Stimulated activated naive CD8-positive, alpha-beta T cell treated with anti-CD3 and anti-CD28 coated beads, Interleukin-15, amount 100 ng/mL, for 72 hours (primary cell): ENCODE results near the gene ACYP2.

Experiments used
- ATAC-seq: fragments of 150-1000 bp; cut with Tn5 transposase; 2 replicates; pipeline ENCODE4 v1.10.0; 2021; ENCODE audit warnings: mild to moderate bottlenecking, moderate library complexity
- DNase-seq, 2 donors: peaks; one replicate each; pipeline ENCODE4 v3.0.0; 2021 to 2022
- H3K27ac Mint-ChIP-seq, 2 donors: one replicate each; pipeline ENCODE4 v1.8.0; 2022; ENCODE audit warnings: mild to moderate bottlenecking in 2 of 2, mixed read lengths in 2 of 2, moderate library complexity in 2 of 2
- H3K27me3 Mint-ChIP-seq: one replicate; pipeline ENCODE4 v1.8.0; 2022; ENCODE audit warnings: mixed read lengths
- H3K4me1 Mint-ChIP-seq: one replicate; pipeline ENCODE4 v1.8.0; 2022; ENCODE audit warnings: mild to moderate bottlenecking, mixed read lengths
- H3K4me3 Mint-ChIP-seq, 2 donors: one replicate each; pipeline ENCODE4 v1.8.0; 2022; ENCODE audit warnings: mild to moderate bottlenecking in 2 of 2, mixed read lengths in 2 of 2, moderate library complexity in 1 of 2
- H3K9me3 Mint-ChIP-seq, 2 donors: one replicate each; pipeline ENCODE4 v1.8.0; 2022; ENCODE audit warnings: mixed read lengths in 2 of 2

ACYP2 gene

DNA sequence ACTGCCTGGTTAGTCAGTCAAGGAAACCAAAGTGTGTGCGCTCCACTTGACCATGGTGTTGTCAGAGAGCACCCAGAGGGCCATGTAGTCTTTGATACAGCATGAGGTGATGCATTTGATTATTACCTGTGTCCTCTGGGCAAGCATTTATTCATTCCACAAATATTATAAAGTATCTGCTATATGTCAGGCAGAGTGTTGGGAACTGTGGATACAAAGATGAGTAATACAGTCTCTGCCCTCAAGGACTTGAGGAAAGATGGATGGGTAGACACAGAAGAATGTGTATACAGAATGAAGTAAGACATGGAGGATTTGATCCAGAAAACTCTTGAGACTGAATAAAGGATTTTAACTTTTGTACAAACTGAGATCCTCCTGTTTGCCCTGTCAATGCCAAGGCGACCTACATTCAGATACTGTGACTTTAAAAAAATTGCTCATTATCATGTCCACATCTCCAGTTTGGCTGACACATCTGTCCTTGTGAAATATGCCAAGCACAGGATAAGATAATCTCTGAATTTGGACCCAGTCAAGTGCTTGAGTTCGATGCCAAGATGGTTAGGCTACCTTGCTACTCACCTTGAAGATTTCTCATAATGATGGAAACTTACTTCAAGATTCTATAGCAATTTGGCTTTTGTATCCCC is 50.8 kb downstream of the ACYP2 start:
- Mint-ChIP-seq H3K4me1 (no peaks in the 10 kb centered on the region), H3K4me3 (no peak overlapping the region), H3K27ac (no peak overlapping the region), H3K27me3 (no peaks in the 10 kb centered on the region), H3K9me3 (no peaks in the 10 kb centered on the region)
- no peak for DNase-seq
- ATAC-seq = no peak

DNA sequence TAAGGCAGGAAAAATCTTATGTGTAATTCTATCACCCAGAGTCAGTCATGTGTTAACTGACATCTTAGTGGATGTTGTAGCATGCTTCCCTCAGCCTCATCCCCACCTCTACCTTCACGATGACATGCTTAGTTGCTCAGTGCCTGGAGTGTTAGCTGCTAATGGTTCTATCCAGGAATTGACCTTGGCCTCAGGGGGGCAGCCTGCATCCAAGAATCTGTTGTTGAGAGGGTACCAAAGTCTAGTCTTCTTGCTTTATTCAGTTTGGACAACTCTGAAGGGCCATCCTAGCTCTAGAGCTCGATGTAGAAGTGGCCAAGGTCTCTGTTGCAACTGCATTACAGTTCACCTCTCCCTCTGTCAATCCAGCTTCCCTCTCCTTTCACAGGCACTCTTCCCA is 61.2 kb downstream of the ACYP2 start:
- Mint-ChIP-seq H3K27ac (no peak overlapping the region), H3K27me3 (no peaks in the 10 kb centered on the region), H3K4me3 (no peak overlapping the region), H3K9me3 (no peaks in the 10 kb centered on the region), H3K4me1 (no peaks in the 10 kb centered on the region)
- no peak for ATAC-seq
- DNase-seq = no peak

DNA sequence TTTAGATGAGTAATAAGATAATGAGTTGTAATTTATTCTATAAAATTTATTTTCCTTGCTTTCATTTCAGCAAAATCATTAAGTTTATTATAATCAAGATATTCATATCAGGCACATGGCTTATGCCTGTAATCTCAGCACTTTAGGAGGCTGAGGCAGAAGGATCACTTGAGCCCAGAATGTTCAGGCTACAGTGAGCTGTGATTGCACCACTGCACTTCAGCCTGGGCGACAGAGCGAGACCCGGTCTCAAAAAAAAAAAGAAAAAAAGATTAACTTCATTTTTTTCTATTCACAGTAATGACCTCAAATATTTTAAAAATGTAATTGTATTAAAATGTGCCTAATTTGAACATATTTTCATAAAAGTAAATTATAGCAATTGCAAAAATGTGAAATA is 67.9 kb downstream of the ACYP2 start:
- Mint-ChIP-seq H3K4me3 (no peak overlapping the region), H3K9me3 (no peaks in the 10 kb centered on the region), H3K27ac (no peak overlapping the region), H3K4me1 (no peaks in the 10 kb centered on the region), H3K27me3 (no peaks in the 10 kb centered on the region)
- DNase-seq (no peak), ATAC-seq (no peak)

DNA sequence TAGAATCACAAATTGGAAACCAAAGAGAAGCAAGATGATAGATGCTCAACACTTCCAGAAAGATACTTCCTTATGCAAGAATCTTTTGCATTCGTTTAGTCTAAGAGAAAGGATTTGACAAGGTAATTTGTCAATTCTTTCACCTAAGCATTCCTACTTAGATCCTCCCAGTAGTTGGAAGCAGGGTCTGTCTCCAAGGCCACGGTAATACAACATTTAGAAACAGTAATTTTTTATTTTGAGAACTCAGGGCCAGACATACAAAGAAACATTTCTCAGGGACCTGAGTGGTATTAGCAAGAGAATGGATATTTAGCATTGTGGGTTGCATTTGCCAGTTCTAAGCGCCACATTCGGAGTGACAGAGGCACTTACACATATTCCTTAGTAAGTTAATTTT is 68.6 kb downstream of the ACYP2 start:
- ATAC-seq = no peak
- Mint-ChIP-seq H3K4me1 (no peaks in the 10 kb centered on the region), H3K9me3 (no peaks in the 10 kb centered on the region), H3K4me3 (no peak overlapping the region), H3K27me3 (no peaks in the 10 kb centered on the region), H3K27ac (no peak overlapping the region)
- no peak for DNase-seq

DNA sequence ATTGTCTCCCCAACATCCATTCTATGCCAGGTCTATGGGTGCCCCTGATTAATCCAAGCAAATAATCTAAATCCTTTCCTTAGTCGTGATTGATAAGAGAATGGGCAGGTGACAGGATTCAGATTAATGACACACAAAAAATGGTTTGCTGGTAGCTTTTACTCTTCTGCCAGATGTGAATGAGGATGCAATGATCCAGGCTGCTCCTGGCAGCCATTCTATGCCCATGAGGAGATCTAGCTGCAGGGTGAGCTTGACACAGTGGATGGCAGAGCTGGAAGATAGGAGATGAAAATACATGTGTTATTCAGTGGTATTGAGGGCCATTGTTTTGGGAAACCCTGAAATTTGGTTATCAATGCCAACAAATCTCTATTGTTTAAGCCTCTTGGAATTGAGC is 69.7 kb downstream of the ACYP2 start:
- H3K4me1 Mint-ChIP-seq = no peaks in the 10 kb centered on the region
- H3K9me3 Mint-ChIP-seq = no peaks in the 10 kb centered on the region
- DNase-seq = no peak
- no peak for ATAC-seq
- H3K4me3 Mint-ChIP-seq = no peak overlapping the region
- H3K27me3 Mint-ChIP-seq = no peaks in the 10 kb centered on the region
- peak overlapping the region in 1 of 2 donors; percentile 85 for H3K27ac Mint-ChIP-seq

DNA sequence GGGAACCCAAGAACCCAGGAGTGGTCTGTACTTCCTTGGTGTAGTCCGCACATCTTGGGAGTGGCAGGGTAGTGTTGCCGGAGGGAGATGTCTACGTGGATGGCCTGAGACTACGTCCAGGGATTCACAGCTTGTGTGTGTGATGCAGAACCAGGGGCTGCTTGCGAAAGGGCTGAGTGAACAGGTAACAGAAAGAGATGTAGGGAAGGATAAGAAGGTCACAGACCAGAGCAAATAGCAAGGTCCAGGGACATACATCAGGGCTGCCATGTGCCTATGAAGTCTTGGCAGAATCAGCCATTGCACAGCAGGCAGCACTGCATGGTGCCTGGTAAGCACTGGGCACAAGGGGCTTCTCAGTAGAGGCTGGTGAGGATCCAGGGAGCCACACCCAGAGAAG is 71.9 kb downstream of the ACYP2 start:
- no peak overlapping the region for H3K4me3 Mint-ChIP-seq
- no peak for DNase-seq
- ATAC-seq = no peak
- H3K27me3 Mint-ChIP-seq = no peaks in the 10 kb centered on the region
- H3K27ac Mint-ChIP-seq = no peak overlapping the region
- no peaks in the 10 kb centered on the region for H3K4me1 Mint-ChIP-seq
- no peaks in the 10 kb centered on the region for H3K9me3 Mint-ChIP-seq

DNA sequence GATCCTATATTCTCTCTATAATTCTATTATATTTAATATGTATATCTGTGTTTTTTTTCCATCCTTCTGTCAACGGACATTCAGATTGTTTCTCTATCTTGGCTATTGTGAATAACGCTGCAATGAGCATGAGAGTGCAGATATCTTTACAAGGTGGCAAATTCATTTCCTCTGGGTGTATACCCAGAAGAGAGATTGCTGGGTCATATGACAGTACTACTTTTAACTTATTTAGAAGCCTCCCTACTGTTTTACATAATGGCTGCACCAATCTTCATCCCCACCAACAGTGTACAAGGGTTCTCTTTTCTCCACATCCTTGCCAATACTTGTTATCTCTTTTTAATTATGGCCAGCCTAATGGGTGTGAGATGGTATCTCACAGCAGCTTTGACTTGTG is 74.1 kb downstream of the ACYP2 start:
- H3K9me3 Mint-ChIP-seq = no peaks in the 10 kb centered on the region
- DNase-seq (no peak), ATAC-seq (no peak)
- no peak overlapping the region for H3K27ac Mint-ChIP-seq
- H3K4me1 Mint-ChIP-seq = no peaks in the 10 kb centered on the region
- H3K27me3 Mint-ChIP-seq = no peaks in the 10 kb centered on the region
- no peak overlapping the region for H3K4me3 Mint-ChIP-seq

DNA sequence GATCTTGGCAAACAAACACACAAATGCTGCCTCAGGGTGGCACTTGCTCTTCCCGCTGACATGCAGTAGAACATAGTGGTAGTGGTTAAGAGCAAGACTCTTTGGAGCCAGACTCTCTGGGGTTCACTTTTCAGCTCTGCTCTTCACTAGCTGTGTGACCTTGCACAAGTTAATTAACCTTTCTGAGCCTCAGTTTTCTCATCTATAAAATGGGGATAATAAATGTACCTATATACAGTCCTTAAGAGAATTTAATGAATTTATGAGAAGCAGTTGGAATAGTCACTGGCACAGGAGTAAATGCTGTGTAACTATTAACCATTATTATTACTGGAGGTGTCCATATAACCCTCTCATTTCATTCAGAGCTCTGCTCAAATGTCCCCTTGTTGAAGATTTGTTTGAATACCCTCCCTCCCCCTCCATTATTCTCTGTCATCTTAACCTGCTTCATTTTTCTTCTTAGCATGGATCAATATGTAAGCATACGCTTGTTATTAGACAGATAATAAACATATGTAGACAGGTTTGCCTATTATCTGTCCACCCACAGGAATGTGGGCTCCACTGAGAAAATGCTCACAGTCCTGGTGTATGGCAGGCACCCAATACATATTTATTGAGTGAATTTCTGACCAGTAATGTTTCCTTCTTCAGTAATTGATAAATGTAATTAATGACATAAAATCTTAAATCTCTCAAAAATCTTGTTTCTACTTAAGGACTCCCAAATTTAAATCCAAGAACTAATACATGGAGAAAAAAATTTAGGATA is 76.1 kb downstream of the ACYP2 start:
- H3K27me3 Mint-ChIP-seq = no peaks in the 10 kb centered on the region
- H3K27ac Mint-ChIP-seq = no peak overlapping the region
- no peak for ATAC-seq
- H3K9me3 Mint-ChIP-seq = no peaks in the 10 kb centered on the region
- no peaks in the 10 kb centered on the region for H3K4me1 Mint-ChIP-seq
- no peak overlapping the region for H3K4me3 Mint-ChIP-seq
- no peak for DNase-seq

DNA sequence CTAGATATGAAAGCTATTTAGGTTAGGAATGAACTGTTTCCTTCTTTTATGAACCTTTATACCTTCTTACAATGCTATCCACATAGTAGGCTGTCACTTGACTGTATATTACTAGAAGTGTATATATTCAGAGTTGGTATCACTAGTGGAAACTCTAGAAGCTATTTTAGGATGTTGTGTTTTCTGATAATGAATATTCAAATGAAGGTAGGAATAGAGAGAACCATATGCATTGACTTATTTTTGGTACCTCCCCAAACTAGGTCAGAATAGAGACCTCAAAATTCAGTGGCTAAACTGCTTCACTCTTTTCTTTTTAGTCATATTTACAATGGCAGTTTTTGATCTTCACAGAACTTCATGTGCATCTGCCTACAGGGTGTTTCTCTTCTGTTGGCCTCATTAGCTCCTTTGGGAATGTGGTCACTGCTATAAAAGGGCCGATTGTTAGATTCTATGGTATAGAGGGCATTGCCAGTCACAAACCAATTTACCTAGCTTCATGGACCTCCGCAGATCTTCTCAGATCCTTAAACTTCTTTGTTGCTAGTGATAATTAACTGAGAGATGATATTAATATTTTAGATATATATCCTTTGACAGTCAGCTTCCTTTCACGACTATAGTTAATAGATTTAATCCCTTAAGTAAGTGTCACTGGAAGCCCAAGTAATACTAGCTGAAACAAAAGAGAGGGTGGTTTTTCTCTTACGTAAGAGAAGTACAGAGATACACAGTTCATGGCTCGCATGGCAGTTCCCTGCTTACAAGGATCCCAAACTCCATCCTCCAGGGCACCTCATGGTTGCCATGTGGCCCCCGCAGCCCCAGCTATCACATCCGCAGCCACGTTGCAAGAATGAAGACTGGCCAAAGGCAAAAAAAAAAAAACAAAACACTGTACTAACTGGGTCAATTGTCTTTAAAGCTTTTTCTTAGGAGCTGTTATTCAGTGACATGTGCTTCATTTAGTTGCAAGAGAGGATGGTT is 79.6 kb downstream of the ACYP2 start:
- no peak overlapping the region for H3K27ac Mint-ChIP-seq
- DNase-seq (no peak), ATAC-seq (no peak)
- H3K27me3 Mint-ChIP-seq = no peaks in the 10 kb centered on the region
- no peaks in the 10 kb centered on the region for H3K4me1 Mint-ChIP-seq
- no peaks in the 10 kb centered on the region for H3K9me3 Mint-ChIP-seq
- H3K4me3 Mint-ChIP-seq = no peak overlapping the region

DNA sequence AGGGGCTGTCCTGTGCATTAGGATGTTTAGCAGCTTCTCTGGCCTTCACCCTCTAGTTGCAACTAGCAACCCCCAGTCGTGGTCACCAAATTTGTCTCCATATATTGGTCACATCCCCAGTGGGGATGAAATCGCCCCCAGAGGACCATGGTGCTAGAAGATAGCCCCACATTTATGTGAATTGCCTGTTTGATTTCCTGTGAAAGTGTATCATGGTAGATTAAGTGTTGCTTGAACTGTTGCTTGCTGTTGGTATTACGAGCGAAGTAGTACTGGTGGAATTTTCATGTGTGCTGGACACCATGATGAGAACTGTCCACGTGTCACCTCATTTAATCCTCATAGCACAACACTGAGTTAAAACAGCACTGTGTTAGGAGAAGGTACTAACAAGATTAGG is 81.2 kb downstream of the ACYP2 start:
- no peaks in the 10 kb centered on the region for H3K27me3 Mint-ChIP-seq
- no peak for ATAC-seq
- H3K27ac Mint-ChIP-seq = no peak overlapping the region
- DNase-seq = no peak
- peaks cover 0 to 5% of the 10 kb centered on the region in 2 donors for H3K9me3 Mint-ChIP-seq
- H3K4me3 Mint-ChIP-seq = no peak overlapping the region
- no peaks in the 10 kb centered on the region for H3K4me1 Mint-ChIP-seq

DNA sequence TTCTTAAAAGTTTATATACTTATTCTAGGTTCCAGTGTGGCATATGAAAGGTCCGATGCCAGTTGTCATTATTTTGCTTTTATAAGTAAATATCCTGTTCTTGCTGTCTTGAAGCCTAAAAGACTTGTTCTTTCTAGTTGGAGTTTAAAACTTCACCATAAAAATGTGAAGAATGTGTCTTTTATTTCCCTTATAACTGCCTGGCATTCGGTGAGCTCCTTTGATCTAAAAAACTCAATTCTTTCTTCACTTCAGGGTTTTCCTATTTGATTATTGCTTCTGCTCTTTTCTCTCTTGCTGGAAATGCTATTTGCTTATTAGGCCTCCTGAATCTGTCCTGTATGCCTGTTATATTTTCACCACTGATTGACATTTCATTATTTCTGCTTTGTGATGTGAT is 89.1 kb downstream of the ACYP2 start:
- no peaks in the 10 kb centered on the region for H3K27me3 Mint-ChIP-seq
- no peak overlapping the region for H3K4me3 Mint-ChIP-seq
- H3K9me3 Mint-ChIP-seq = peaks cover 0 to 8% of the 10 kb centered on the region in 2 donors
- H3K4me1 Mint-ChIP-seq = no peaks in the 10 kb centered on the region
- ATAC-seq (no peak), DNase-seq (no peak)
- H3K27ac Mint-ChIP-seq = no peak overlapping the region

DNA sequence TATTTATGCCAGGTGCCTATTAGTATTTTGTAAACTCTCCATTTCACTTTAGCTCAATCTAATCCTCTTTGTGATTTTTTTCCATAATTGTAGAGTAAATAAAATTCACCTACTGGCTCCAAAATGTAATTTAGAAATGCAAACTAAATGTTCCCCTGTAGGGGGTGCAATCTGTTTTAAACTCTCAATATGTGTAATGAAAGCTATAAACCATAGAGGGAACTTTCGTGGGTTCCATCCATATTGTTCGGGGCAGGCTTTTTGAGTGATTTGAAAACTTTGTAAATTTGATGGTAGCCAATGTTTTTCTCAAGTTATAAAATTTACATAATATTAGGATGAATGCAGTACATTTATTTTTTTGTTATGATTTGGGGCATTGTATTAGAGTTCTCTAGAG is 91.2 kb downstream of the ACYP2 start:
- Mint-ChIP-seq H3K4me1 (no peaks in the 10 kb centered on the region), H3K27me3 (no peaks in the 10 kb centered on the region), H3K27ac (no peak overlapping the region), H3K9me3 (peaks cover 0 to 3% of the 10 kb centered on the region in 2 donors), H3K4me3 (no peak overlapping the region)
- ATAC-seq (no peak), DNase-seq (no peak)

DNA sequence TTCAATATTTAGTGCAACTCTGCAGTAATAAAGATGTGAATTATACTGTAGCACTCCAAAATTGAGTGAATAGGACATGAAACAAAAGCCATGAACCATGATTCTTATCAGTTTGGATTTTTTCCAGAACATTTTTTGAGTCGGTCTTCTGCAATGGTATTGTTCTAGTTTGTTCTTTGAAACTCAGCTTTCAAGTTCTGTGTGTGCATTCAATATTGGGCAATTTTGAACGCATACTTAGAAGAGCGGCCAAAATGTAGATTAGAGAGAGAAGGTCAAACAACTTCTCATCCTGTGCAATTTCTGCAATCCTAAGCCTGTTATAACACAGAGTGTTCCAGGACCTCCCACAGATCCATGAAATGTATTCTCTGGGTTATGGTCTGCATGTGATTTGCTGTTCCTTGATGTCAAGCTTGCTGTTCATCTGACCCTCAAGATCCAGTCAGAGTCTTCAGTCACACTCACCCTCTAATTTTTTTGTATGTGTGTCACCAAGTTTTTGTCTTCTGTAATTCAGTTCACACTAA is 92.3 kb downstream of the ACYP2 start:
- ATAC-seq = no peak
- H3K4me1 Mint-ChIP-seq = no peaks in the 10 kb centered on the region
- no peak overlapping the region for H3K4me3 Mint-ChIP-seq
- DNase-seq = no peak
- no peaks in the 10 kb centered on the region for H3K9me3 Mint-ChIP-seq
- no peaks in the 10 kb centered on the region for H3K27me3 Mint-ChIP-seq
- H3K27ac Mint-ChIP-seq = no peak overlapping the region

DNA sequence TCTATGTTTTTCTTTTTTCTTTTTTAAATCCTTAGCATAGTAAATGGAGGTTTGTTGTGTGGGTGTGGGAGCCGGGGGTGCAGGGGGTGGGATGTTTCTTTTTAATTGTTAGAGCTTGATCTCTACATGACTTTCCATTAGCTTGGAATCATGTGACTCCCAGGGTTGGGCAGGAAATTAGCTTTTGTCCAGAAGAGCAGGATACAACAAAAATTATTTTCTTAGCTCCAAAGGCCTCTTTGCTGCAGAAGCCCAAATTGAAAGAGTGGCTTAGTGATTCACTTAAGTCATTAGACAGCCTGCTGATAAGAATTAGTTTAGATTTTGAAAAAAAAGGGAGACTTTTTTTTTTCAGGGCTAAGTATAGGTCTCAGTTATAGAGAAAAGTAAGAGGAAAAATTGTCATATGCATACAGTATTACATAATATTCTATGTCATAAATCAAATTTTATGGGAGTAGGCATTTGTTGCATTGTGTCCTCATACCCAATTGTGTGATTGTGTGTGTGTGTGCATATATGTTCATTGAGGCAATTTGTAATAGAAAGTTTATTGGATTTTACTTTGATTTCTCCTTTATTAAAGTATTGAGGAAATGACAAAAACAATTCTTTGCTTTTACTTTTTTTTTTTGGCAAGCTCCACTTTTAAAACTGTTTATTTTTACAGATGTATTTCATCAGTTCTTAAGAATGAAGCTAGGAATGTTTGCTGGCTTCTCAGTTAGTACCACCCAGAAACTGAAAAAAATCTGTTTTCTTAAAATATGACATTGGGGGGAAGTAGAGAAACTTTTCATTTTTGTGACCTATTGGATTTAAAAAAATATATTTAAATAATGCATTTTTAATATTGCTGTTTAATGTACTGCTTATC is 93.2 kb downstream of the ACYP2 start:
- H3K4me1 Mint-ChIP-seq = no peaks in the 10 kb centered on the region
- DNase-seq (no peak), ATAC-seq (no peak)
- H3K27me3 Mint-ChIP-seq = no peaks in the 10 kb centered on the region
- H3K27ac Mint-ChIP-seq = no peak overlapping the region
- no peak overlapping the region for H3K4me3 Mint-ChIP-seq
- no peaks in the 10 kb centered on the region for H3K9me3 Mint-ChIP-seq

DNA sequence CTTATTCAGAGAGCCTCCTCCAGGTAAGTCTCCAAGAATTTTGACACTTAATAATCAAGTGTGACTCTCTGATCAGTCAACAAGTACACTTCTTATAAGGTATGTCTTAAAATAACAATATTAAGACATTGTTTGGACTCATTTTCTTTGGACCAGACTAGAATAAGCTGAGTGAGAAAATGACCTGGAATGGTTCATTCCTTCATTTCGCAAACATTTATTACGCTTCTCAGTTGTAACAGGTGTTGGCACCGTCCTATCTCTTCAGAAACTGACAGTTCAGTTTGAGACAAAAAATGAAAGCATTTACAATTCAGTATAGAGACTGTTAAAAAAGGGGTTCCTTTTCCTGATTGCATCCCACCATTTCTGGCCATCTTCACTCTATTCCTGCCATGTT is 94.0 kb downstream of the ACYP2 start:
- H3K27ac Mint-ChIP-seq = no peak overlapping the region
- no peaks in the 10 kb centered on the region for H3K27me3 Mint-ChIP-seq
- ATAC-seq (no peak), DNase-seq (no peak)
- H3K9me3 Mint-ChIP-seq = peaks cover 0 to 6% of the 10 kb centered on the region in 2 donors
- no peaks in the 10 kb centered on the region for H3K4me1 Mint-ChIP-seq
- no peak overlapping the region for H3K4me3 Mint-ChIP-seq
